Measurements from ENCODE around the gene DPP6.
"Not testable (repeated sequence)": the region's sequence is repeated elsewhere in the genome, so short reads cannot be mapped to it uniquely, and the experiment has no call there.

Gene DPP6

GRCh38 chr7:154053466-154054312, 1.5 kb downstream of the DPP6 start:
- H3K4me3 ChIP-seq (ENCODE audit: low read length); H3K9me3 ChIP-seq (ENCODE audit: low read length); H3K4me1 ChIP-seq (ENCODE audit: insufficient read depth, low read length); H3K27me3 ChIP-seq (ENCODE audit: insufficient read depth, low read length); H2AFZ ChIP-seq (ENCODE audit: low read depth, low read length); H3K36me3 ChIP-seq (ENCODE audit: insufficient read depth, low read length): not testable (repeated sequence)

DNA sequence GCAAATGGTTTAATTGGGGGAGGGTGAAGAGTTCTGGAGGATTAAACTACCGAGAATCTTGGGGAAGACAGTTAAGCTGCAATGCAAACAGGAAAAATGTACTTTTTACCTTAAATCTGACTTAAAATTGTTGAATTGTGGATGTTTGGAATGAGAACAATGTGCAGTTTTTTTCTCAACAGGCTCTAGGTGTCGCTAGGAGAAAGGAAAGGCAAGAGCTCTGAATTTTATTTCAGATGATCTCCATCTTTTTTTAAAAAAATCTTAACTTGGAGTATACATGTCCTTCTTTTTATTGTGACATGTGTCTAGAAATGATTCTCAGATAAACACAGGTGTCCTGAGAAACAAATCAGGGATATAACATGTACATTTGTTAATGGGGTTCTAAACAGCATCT, 2.5 kb downstream of the DPP6 start:
- H3K27me3 ChIP-seq (ENCODE audit: insufficient read depth, low read length); H3K4me3 ChIP-seq (ENCODE audit: low read length); H3K4me1 ChIP-seq (ENCODE audit: insufficient read depth, low read length); H2AFZ ChIP-seq (ENCODE audit: low read depth, low read length); H3K9me3 ChIP-seq (ENCODE audit: low read length); H3K36me3 ChIP-seq (ENCODE audit: insufficient read depth, low read length): not testable (repeated sequence)

DNA sequence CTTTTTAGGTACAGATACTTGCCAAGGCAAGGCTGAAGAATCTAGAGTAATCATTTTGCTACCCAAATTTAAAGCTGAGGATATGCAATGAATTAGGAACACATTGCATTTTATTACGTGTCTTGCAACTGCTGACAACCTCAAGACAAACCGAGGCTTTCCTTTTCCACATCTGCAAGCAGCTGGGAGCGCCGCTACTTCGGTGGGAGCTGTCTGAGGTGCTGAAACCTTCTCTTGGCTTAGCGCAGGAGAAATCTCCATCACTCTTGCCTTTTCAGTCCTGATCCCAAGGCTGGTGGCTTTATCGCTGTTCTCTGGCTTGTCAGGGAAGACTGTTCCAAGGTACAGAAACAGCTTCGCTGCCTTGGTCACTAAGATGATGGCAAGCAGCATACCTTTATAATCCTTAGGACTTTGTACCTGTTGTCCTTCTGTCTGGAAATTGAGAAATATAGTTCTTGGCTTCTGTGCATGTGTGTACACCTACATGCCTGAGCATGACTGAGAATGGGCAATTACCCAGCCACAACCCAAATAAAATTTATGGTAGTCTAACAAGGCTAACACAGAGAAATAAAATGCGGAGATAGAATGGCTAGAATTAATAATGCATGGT, 3.4 kb downstream of the DPP6 start:
- not testable (repeated sequence) for H3K9me3 ChIP-seq (ENCODE audit: low read length); H3K36me3 ChIP-seq (ENCODE audit: insufficient read depth, low read length); H2AFZ ChIP-seq (ENCODE audit: low read depth, low read length); H3K27me3 ChIP-seq (ENCODE audit: insufficient read depth, low read length); H3K4me1 ChIP-seq (ENCODE audit: insufficient read depth, low read length); H3K4me3 ChIP-seq (ENCODE audit: low read length)

DNA sequence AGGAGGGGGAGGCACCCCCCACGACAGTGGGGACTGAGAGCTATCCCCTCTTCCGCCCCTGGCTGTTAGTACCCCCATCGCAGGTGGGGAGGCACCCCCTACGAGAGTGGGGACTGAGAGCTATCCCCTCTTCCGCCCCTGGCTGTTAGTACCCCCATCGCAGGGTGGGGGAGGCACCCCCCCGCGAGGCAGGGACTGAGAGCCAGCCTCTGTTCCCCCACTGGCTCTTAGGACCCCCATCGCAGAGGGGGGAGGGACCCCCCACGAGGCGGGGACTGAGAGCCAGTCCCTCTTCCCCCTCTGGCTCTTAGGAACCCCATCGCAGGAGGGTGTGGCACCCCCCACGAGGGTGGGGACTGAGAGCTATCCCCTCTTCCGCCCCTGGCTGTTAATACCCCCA, 6.6 kb downstream of the DPP6 start:
- not testable (repeated sequence) for H2AFZ ChIP-seq (ENCODE audit: low read depth, low read length); H3K27me3 ChIP-seq (ENCODE audit: insufficient read depth, low read length); H3K9me3 ChIP-seq (ENCODE audit: low read length); H3K4me3 ChIP-seq (ENCODE audit: low read length); H3K36me3 ChIP-seq (ENCODE audit: insufficient read depth, low read length); H3K4me1 ChIP-seq (ENCODE audit: insufficient read depth, low read length)

DNA sequence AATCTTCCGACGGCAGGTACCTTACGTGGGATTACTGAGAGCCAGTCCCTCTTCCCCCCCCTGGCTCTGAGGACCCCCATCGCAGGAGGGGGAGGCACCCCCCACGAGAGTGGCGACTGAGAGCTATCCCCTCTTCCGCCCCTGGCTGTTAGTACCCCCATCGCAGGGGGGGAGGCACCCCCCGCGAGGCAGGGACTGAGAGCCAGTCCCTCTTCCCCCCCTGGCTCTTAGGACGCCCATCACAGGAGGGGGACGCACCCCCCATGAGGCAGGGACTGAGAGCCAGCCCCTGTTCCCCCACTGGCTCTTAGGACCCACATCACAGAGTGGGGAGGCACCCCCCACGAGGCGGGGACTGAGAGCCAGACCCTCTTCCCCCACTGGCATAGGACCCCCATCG, 8.4 kb downstream of the DPP6 start:
- H3K4me1 ChIP-seq (ENCODE audit: insufficient read depth, low read length); H3K4me3 ChIP-seq (ENCODE audit: low read length); H3K9me3 ChIP-seq (ENCODE audit: low read length); H3K36me3 ChIP-seq (ENCODE audit: insufficient read depth, low read length); H2AFZ ChIP-seq (ENCODE audit: low read depth, low read length); H3K27me3 ChIP-seq (ENCODE audit: insufficient read depth, low read length): not testable (repeated sequence)

GRCh38 chr7:154071833-154072232, 19.6 kb downstream of the DPP6 start:
- H3K36me3 ChIP-seq (ENCODE audit: insufficient read depth, low read length); H2AFZ ChIP-seq (ENCODE audit: low read depth, low read length); H3K4me3 ChIP-seq (ENCODE audit: low read length); H3K4me1 ChIP-seq (ENCODE audit: insufficient read depth, low read length); H3K9me3 ChIP-seq (ENCODE audit: low read length); H3K27me3 ChIP-seq (ENCODE audit: insufficient read depth, low read length): not testable (repeated sequence)

DNA sequence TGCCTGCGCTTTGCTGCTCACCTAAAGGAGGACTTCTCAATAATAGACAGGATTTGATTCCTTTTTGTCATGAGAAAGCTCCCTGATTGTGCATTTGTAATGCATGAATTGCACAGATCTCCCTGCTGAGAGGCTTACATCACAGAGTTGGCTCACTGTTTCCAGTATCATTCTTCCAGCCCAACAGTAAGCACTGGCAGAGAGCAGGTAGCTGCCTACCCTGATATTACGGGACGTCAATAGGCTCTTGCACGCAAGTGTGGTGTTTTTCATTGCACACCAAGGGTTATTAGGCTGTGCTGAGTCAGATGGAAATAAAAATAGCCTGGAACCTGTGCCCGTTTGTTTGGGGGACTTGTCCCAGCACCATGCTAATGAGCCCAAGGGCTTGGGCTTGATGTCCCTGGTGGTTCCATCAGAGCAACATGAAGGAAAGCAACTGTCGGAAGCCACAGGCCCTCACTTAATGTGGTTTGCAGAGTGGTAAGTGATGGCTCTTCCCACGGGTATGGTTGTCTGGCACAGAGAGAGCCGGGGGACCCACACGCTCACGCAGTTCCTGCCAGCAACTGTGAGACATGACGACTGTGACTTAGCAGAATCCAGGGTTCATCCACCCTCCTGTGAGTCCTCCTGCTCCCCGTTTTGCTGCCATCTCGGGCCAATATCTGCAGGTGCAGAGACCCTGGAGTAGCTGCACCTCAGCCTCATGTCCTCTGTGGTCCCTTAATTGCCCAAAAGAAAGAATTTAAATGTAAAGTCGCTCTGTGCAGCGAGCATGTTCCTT, 20.4 kb downstream of the DPP6 start:
- H3K36me3 ChIP-seq (ENCODE audit: insufficient read depth, low read length); H2AFZ ChIP-seq (ENCODE audit: low read depth, low read length); H3K4me3 ChIP-seq (ENCODE audit: low read length); H3K27me3 ChIP-seq (ENCODE audit: insufficient read depth, low read length); H3K4me1 ChIP-seq (ENCODE audit: insufficient read depth, low read length); H3K9me3 ChIP-seq (ENCODE audit: low read length): not testable (repeated sequence)

DNA sequence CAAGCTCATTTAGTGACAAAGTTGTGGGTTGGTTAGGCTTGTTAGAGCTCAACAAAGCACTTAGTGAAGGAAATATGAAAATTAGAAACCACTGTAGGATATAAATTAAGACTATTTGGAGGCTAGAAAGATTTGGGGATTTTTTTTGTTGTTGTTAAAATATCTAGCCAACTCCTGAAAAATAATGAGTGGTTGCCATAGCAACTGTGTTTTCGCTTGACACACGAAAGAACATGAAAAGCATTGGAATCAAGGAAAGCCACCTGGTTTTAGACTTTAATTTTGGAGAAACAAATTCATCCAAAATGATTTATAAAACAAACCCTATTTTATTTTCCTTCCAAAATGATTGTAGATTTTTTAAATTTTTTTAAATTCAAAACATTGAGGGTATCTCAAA, 26.3 kb downstream of the DPP6 start:
- H3K4me1 ChIP-seq (ENCODE audit: insufficient read depth, low read length); H3K4me3 ChIP-seq (ENCODE audit: low read length): not testable (repeated sequence)

GRCh38 chr7:154080249-154080648, 28.1 kb downstream of the DPP6 start:
- not testable (repeated sequence) for H3K27me3 ChIP-seq (ENCODE audit: insufficient read depth, low read length); H3K36me3 ChIP-seq (ENCODE audit: insufficient read depth, low read length); H3K4me3 ChIP-seq (ENCODE audit: low read length); H3K4me1 ChIP-seq (ENCODE audit: insufficient read depth, low read length); H2AFZ ChIP-seq (ENCODE audit: low read depth, low read length); H3K9me3 ChIP-seq (ENCODE audit: low read length)

More for the DNA sequence above, 26.3 kb downstream of the DPP6 start:
- H3K9me3 ChIP-seq (ENCODE audit: low read length); H2AFZ ChIP-seq (ENCODE audit: low read depth, low read length); H3K27me3 ChIP-seq (ENCODE audit: insufficient read depth, low read length); H3K36me3 ChIP-seq (ENCODE audit: insufficient read depth, low read length): not testable (repeated sequence)

- H3K4me1 ChIP-seq (ENCODE audit: insufficient read depth, low read length); H3K4me3 ChIP-seq (ENCODE audit: low read length); H2AFZ ChIP-seq (ENCODE audit: low read depth, low read length); H3K27me3 ChIP-seq (ENCODE audit: insufficient read depth, low read length); H3K9me3 ChIP-seq (ENCODE audit: low read length); H3K36me3 ChIP-seq (ENCODE audit: insufficient read depth, low read length): not testable (repeated sequence)
Observed at GRCh38 chr7:154087037-154087725, 35.0 kb downstream of the DPP6 start.

DNA sequence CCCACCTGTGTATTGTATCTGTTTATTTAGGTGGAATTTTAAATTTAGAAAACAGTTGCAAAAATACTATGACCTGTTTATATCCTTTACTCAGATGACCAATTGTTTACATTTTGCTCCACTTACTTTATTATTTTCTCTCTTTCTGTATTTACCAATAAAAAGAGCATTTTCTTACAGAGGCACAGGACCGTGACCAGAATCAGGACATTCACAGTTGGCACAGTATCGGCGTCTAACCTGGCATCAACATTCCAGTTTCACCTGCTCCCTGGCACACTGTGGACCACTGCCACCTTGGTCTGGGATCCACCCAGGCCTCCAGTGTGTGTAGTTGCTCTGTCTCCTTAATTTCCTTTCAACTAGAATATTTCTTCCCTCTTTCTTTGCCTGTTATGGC, 39.9 kb downstream of the DPP6 start:
- not testable (repeated sequence) for H3K36me3 ChIP-seq (ENCODE audit: insufficient read depth, low read length); H3K4me3 ChIP-seq (ENCODE audit: low read length); H3K4me1 ChIP-seq (ENCODE audit: insufficient read depth, low read length); H2AFZ ChIP-seq (ENCODE audit: low read depth, low read length); H3K27me3 ChIP-seq (ENCODE audit: insufficient read depth, low read length); H3K9me3 ChIP-seq (ENCODE audit: low read length)

DNA sequence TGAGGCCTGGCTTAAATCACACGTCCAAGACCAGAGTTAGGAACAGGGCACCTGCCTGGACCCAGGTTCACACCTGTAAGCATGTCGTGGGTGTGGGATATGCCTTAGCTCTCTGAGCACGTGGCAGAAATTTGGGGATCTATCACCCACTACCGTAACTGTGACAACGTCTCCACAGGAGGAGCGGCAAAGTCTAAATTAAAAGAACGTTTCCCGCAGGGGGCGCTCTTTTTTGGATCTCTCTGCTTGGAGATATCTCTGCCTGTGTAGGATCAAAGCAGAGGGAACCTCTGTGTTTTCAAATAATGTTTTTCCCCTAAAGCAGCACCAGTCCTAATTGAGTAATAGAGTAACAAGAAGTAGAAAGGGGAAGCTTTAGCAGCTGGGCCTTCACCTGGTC, 43.0 kb downstream of the DPP6 start:
- H3K4me1 ChIP-seq (ENCODE audit: insufficient read depth, low read length); H3K9me3 ChIP-seq (ENCODE audit: low read length); H3K36me3 ChIP-seq (ENCODE audit: insufficient read depth, low read length); H3K27me3 ChIP-seq (ENCODE audit: insufficient read depth, low read length); H2AFZ ChIP-seq (ENCODE audit: low read depth, low read length); H3K4me3 ChIP-seq (ENCODE audit: low read length): not testable (repeated sequence)

DNA sequence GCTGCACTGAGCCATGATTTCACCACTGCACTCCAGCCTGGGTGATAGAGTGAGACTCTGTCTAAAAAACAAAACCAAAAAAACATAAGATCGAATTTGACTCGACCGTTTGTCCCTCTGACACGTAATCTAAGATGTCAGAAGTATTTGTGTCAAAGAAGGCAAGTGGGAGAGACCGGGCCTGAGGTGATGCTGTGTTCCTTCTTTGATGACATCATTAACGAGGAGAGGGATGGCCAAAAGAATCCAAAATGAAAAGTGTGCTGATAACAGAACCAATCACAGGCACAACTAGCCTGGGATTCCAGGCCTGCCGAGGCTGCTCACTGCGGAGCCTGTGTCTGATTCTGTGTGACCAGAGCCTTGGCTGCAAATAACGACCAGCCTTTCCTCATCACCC, 52.9 kb downstream of the DPP6 start:
- not testable (repeated sequence) for H3K9me3 ChIP-seq (ENCODE audit: low read length)

More for the DNA sequence above, 52.9 kb downstream of the DPP6 start:
- H3K4me3 ChIP-seq (ENCODE audit: low read length); H3K27me3 ChIP-seq (ENCODE audit: insufficient read depth, low read length); H3K4me1 ChIP-seq (ENCODE audit: insufficient read depth, low read length); H3K36me3 ChIP-seq (ENCODE audit: insufficient read depth, low read length); H2AFZ ChIP-seq (ENCODE audit: low read depth, low read length): not testable (repeated sequence)
